ENCODE measurements around the gene LHFPL5. TPM values are rescaled to one million over a fixed set of nuclear protein-coding genes. Genes with fewer than 3 reads are reported as not detected.

LHFPL5 gene
- total RNA-seq, 1 experiment from 2014 or later, result not detected

- Mint-ChIP-seq H3K9me3 (ENCODE audit: unreplicated experiment) (no peaks in the 10 kb centered on the region), H3K36me3 (ENCODE audit: insufficient read depth, unreplicated experiment) (peaks cover 98% of the 10 kb centered on the region), H3K27ac (ENCODE audit: unreplicated experiment) (no peak overlapping the region), H3K4me1 (ENCODE audit: low read depth, unreplicated experiment) (no peaks in the 10 kb centered on the region), H3K4me3 (ENCODE audit: unreplicated experiment) (no peak overlapping the region), H3K27me3 (ENCODE audit: insufficient read depth, unreplicated experiment) (no peaks in the 10 kb centered on the region)
- CTCF ChIA-PET, result interaction anchor here (0.6 kb wide), 1 partner anchor 62 kb away, joined by 3 read pairs; no protein-coding TSS in a partner anchor
- TF ChIP-seq, protein P1, sequence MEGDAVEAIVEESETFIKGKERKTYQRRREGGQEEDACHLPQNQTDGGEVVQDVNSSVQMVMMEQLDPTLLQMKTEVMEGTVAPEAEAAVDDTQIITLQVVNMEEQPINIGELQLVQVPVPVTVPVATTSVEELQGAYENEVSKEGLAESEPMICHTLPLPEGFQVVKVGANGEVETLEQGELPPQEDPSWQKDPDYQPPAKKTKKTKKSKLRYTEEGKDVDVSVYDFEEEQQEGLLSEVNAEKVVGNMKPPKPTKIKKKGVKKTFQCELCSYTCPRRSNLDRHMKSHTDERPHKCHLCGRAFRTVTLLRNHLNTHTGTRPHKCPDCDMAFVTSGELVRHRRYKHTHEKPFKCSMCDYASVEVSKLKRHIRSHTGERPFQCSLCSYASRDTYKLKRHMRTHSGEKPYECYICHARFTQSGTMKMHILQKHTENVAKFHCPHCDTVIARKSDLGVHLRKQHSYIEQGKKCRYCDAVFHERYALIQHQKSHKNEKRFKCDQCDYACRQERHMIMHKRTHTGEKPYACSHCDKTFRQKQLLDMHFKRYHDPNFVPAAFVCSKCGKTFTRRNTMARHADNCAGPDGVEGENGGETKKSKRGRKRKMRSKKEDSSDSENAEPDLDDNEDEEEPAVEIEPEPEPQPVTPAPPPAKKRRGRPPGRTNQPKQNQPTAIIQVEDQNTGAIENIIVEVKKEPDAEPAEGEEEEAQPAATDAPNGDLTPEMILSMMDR (IDR thresholded peaks at IDR 0.05; ENCODE audit: insufficient read depth in 1 of 2, low read depth in 1 of 2, low read length in 1 of 2, severe bottlenecking in 1 of 2, unreplicated experiment in 1 of 2), result no peak
- Histone ChIP-seq H3K9me3 (no peaks in the 10 kb centered on the region), H3K36me3 (ENCODE audit: control insufficient read depth, insufficient read depth, low read length) (peaks cover 2% of the 10 kb centered on the region), H3K4me3 (ENCODE audit: low read depth, low read length) (no peak overlapping the region), H3K4me1 (no peaks in the 10 kb centered on the region), H3K27me3 (replicated peaks; ENCODE audit: control insufficient read depth, insufficient read depth, low read length) (no peaks in the 10 kb centered on the region)
- intact Hi-C loops (cut with micrococcal nuclease; ENCODE audit: unreplicated experiment), result no loop called here
- BruUV-seq (replicated peaks), result no TSS peak
- POLR2A ChIA-PET, result no interaction called here
- DNase-seq, result no peak
Observed at GRCh38 chr6:35857853-35858252, 52.7 kb downstream of the LHFPL5 start.

DNA sequence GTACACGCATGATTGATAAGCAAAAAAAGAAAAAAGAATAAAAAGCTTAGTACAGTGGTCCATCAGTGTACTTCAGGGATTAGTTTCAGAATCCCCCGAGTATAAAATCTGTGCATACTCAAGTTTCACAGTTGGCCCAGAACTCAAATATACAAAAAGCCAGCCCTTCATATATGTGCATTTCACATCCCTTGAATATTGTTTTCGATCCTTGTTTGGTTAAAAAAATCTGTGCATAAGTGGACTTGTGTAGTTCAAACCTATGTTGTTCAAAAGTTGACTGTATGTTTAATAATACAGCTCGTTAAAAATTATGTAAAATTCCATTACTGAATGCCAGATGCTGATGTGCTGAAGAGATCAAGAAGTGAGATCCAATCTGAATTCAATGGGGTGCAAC, 54.2 kb downstream of the LHFPL5 start:
- TF ChIP-seq, protein P1 (IDR thresholded peaks at IDR 0.05; ENCODE audit: insufficient read depth in 1 of 2, low read depth in 1 of 2, low read length in 1 of 2, severe bottlenecking in 1 of 2, unreplicated experiment in 1 of 2), result no peak
- Histone ChIP-seq H3K36me3 (ENCODE audit: control insufficient read depth, insufficient read depth, low read length) (peaks cover 2% of the 10 kb centered on the region), H3K4me1 (no peaks in the 10 kb centered on the region), H3K9me3 (no peaks in the 10 kb centered on the region), H3K4me3 (ENCODE audit: low read depth, low read length) (no peak overlapping the region), H3K27me3 (replicated peaks; ENCODE audit: control insufficient read depth, insufficient read depth, low read length) (no peaks in the 10 kb centered on the region)
- POLR2A ChIA-PET, result no interaction called here
- no TSS peak for BruUV-seq (replicated peaks)
- Mint-ChIP-seq H3K9me3 (ENCODE audit: unreplicated experiment) (no peaks in the 10 kb centered on the region), H3K4me3 (ENCODE audit: unreplicated experiment) (no peak overlapping the region), H3K27ac (ENCODE audit: unreplicated experiment) (no peak overlapping the region), H3K36me3 (ENCODE audit: insufficient read depth, unreplicated experiment) (peaks cover 95% of the 10 kb centered on the region), H3K27me3 (ENCODE audit: insufficient read depth, unreplicated experiment) (no peaks in the 10 kb centered on the region), H3K4me1 (ENCODE audit: low read depth, unreplicated experiment) (no peaks in the 10 kb centered on the region)
- no peak for DNase-seq
- intact Hi-C loops (cut with micrococcal nuclease; ENCODE audit: unreplicated experiment), result no loop called here
- CTCF ChIA-PET, result no interaction called here

Other genes with a start within 250 kb of the LHFPL5 start
- 16.5 and 20.1 TPM in 2 replicates for gene FKBP5, start 116.4 kb upstream of the LHFPL5 start, total RNA-seq (2022)
- gene ARMC12, start 68.3 kb upstream of the LHFPL5 start, total RNA-seq (2022), result not detected in 2 replicates
- 1.3 and 2.0 TPM in 2 replicates for gene CLPSL2, start 28.8 kb upstream of the LHFPL5 start, total RNA-seq (2022)
- not detected in 2 replicates for gene CLPSL1, start 24.3 kb upstream of the LHFPL5 start, total RNA-seq (2022)
- gene CLPS, start 8.0 kb upstream of the LHFPL5 start, total RNA-seq (2022), result not detected in 2 replicates
- 114 and 124 TPM in 2 replicates for gene SRPK1, start 115.7 kb downstream of the LHFPL5 start, total RNA-seq (2022)
- gene SLC26A8, start 219.3 kb downstream of the LHFPL5 start, total RNA-seq (2022), result 1.4 and 1.8 TPM in 2 replicates
- 69.3 and 72.0 TPM in 2 replicates for gene MAPK14, start 222.5 kb downstream of the LHFPL5 start, total RNA-seq (2022)

Measured in Caco-2 (cell line).